ENCODE data around the gene TPRKB. TPM values are rescaled to one million over a fixed set of nuclear protein-coding genes. Genes with fewer than 3 reads are reported as not detected.
"Not testable (repeated sequence)": the region's sequence is repeated elsewhere in the genome, so short reads cannot be mapped to it uniquely, and the experiment has no call there.

TPRKB gene
- total RNA-seq, 1 experiment from 2014 or later: 42.1 TPM

GRCh38 chr2:73759285-73759764 is 22.2 kb upstream of the TPRKB start:
- CTCF ChIA-PET: no interaction called here
- no peaks in the 10 kb centered on the region for H3K9me3 ChIP-seq
- intact Hi-C loops (cut with micrococcal nuclease; ENCODE audit: unreplicated experiment): no loop called here
- H3K4me3 ChIP-seq (ENCODE audit: low read depth, low read length): no peak overlapping the region
- Mint-ChIP-seq H3K27ac (ENCODE audit: unreplicated experiment) (no peak overlapping the region), H3K9me3 (ENCODE audit: unreplicated experiment) (peaks cover 7% of the 10 kb centered on the region), H3K4me1 (ENCODE audit: low read depth, unreplicated experiment) (no peaks in the 10 kb centered on the region), H3K4me3 (ENCODE audit: unreplicated experiment) (no peak overlapping the region), H3K27me3 (ENCODE audit: insufficient read depth, unreplicated experiment) (no peaks in the 10 kb centered on the region), H3K36me3 (ENCODE audit: insufficient read depth, unreplicated experiment) (peaks cover 36% of the 10 kb centered on the region)
- DNase-seq: no peak
- H3K4me1 ChIP-seq: no peaks in the 10 kb centered on the region
- BruUV-seq (replicated peaks): no TSS peak
- no peaks in the 10 kb centered on the region for H3K27me3 ChIP-seq (replicated peaks; ENCODE audit: control insufficient read depth, insufficient read depth, low read length)
- peaks cover 2% of the 10 kb centered on the region for H3K36me3 ChIP-seq (ENCODE audit: control insufficient read depth, insufficient read depth, low read length)
- POLR2A ChIA-PET: interaction anchor here (1.2 kb wide), 1 partner anchor 22 kb away, joined by 3 read pairs; the partner anchor contains the start of gene TPRKB
- TF ChIP-seq CTCF (IDR thresholded peaks at IDR 0.05; ENCODE audit: insufficient read depth in 1 of 2, low read depth in 1 of 2, low read length in 1 of 2, severe bottlenecking in 1 of 2, unreplicated experiment in 1 of 2): no peak

- H3K27me3 ChIP-seq (replicated peaks; ENCODE audit: control insufficient read depth, insufficient read depth, low read length); H3K4me3 ChIP-seq (ENCODE audit: low read depth, low read length); H3K4me1 ChIP-seq; CTCF ChIA-PET; H3K36me3 ChIP-seq (ENCODE audit: control insufficient read depth, insufficient read depth, low read length); H3K4me1 Mint-ChIP-seq (ENCODE audit: low read depth, unreplicated experiment); BruUV-seq (replicated peaks); H3K9me3 ChIP-seq; H3K27me3 Mint-ChIP-seq (ENCODE audit: insufficient read depth, unreplicated experiment); intact Hi-C loops (cut with micrococcal nuclease; ENCODE audit: unreplicated experiment); DNase-seq; H3K4me3 Mint-ChIP-seq (ENCODE audit: unreplicated experiment); H3K27ac Mint-ChIP-seq (ENCODE audit: unreplicated experiment); POLR2A ChIA-PET: not testable (repeated sequence)
- Mint-ChIP-seq H3K9me3 (ENCODE audit: unreplicated experiment) (peaks cover 13% of the 10 kb centered on the region), H3K36me3 (ENCODE audit: insufficient read depth, unreplicated experiment) (peaks cover 27% of the 10 kb centered on the region)
Observed at GRCh38 chr2:73754332-73754731, 17.2 kb upstream of the TPRKB start.

GRCh38 chr2:73749314-73749713 is 12.2 kb upstream of the TPRKB start:
- Histone ChIP-seq H3K27me3 (replicated peaks; ENCODE audit: control insufficient read depth, insufficient read depth, low read length) (no peaks in the 10 kb centered on the region), H3K9me3 (no peaks in the 10 kb centered on the region), H3K4me1 (no peaks in the 10 kb centered on the region), H3K36me3 (ENCODE audit: control insufficient read depth, insufficient read depth, low read length) (peaks cover 2% of the 10 kb centered on the region), H3K4me3 (ENCODE audit: low read depth, low read length) (no peak overlapping the region)
- ChIA-PET POLR2A (no interaction called here), CTCF (interaction anchor here (1.0 kb wide), 1 partner anchor 12 kb away, joined by 3 read pairs; the partner anchor contains the start of gene TPRKB)
- BruUV-seq (replicated peaks): no TSS peak
- no peak for DNase-seq
- Mint-ChIP-seq H3K27me3 (ENCODE audit: insufficient read depth, unreplicated experiment) (no peaks in the 10 kb centered on the region), H3K9me3 (ENCODE audit: unreplicated experiment) (peaks cover 6% of the 10 kb centered on the region), H3K36me3 (ENCODE audit: insufficient read depth, unreplicated experiment) (peaks cover 18% of the 10 kb centered on the region), H3K4me3 (ENCODE audit: unreplicated experiment) (no peak overlapping the region), H3K4me1 (ENCODE audit: low read depth, unreplicated experiment) (no peaks in the 10 kb centered on the region), H3K27ac (ENCODE audit: unreplicated experiment) (no peak overlapping the region)
- intact Hi-C loops (cut with micrococcal nuclease; ENCODE audit: unreplicated experiment): no loop called here
- TF ChIP-seq CTCF (IDR thresholded peaks at IDR 0.05; ENCODE audit: insufficient read depth in 1 of 2, low read depth in 1 of 2, low read length in 1 of 2, severe bottlenecking in 1 of 2, unreplicated experiment in 1 of 2): no peak

GRCh38 chr2:73746877-73747208 is 9.7 kb upstream of the TPRKB start:
- peaks cover 15% of the 10 kb centered on the region for H3K36me3 Mint-ChIP-seq (ENCODE audit: insufficient read depth, unreplicated experiment)
- no TSS peak for BruUV-seq (replicated peaks)

More at GRCh38 chr2:73746877-73747208, 9.7 kb upstream of the TPRKB start:
- Mint-ChIP-seq H3K27ac (ENCODE audit: unreplicated experiment) (no peak overlapping the region), H3K27me3 (ENCODE audit: insufficient read depth, unreplicated experiment) (no peaks in the 10 kb centered on the region), H3K4me3 (ENCODE audit: unreplicated experiment) (no peak overlapping the region), H3K9me3 (ENCODE audit: unreplicated experiment) (no peaks in the 10 kb centered on the region), H3K4me1 (ENCODE audit: low read depth, unreplicated experiment) (no peaks in the 10 kb centered on the region)
- H3K9me3 ChIP-seq: no peaks in the 10 kb centered on the region
- POLR2A ChIA-PET: no interaction called here
- no peaks in the 10 kb centered on the region for H3K4me1 ChIP-seq
- no peaks in the 10 kb centered on the region for H3K27me3 ChIP-seq (replicated peaks; ENCODE audit: control insufficient read depth, insufficient read depth, low read length)
- no peaks in the 10 kb centered on the region; the same call in 1 of the 2 replicates for H3K36me3 ChIP-seq (ENCODE audit: control insufficient read depth, insufficient read depth, low read length)
- intact Hi-C loops (cut with micrococcal nuclease; ENCODE audit: unreplicated experiment): no loop called here
- CTCF ChIA-PET: no interaction called here
- DNase-seq: no peak
- H3K4me3 ChIP-seq (ENCODE audit: low read depth, low read length): no peak overlapping the region
- TF ChIP-seq CTCF (IDR thresholded peaks at IDR 0.05; ENCODE audit: insufficient read depth in 1 of 2, low read depth in 1 of 2, low read length in 1 of 2, severe bottlenecking in 1 of 2, unreplicated experiment in 1 of 2): no peak
